ENCODE results near the gene PRR14L. TPM values are rescaled to one million over a fixed set of nuclear protein-coding genes. Genes with fewer than 3 reads are reported as not detected.
A peak's percentile ranks its signal among the peaks of the same experiment; 100 is the strongest.
"Not testable (repeated sequence)": the region's sequence is repeated elsewhere in the genome, so short reads cannot be mapped to it uniquely, and the experiment has no call there.

PRR14L gene
- total RNA-seq, 1 experiment from 2014 or later, result 20.8 TPM

GRCh38 chr22:31752096-31752847 lies 2.3 kb upstream of the PRR14L start:
- Histone ChIP-seq H3K36me3 (peaks cover 21% of the 10 kb centered on the region), H3K4me1 (replicated peaks) (peaks cover 44% of the 10 kb centered on the region), H3K27me3 (replicated peaks) (no peaks in the 10 kb centered on the region), H3K27ac (peak overlapping the region; percentile 82; the same call in 1 of the 2 replicates), H3K9me3 (replicated peaks) (no peaks in the 10 kb centered on the region), H3K4me3 (no peak overlapping the region)
- DNase-seq (ENCODE audit: low read depth in 1 of 2, low spot score in 2 of 2), result no peak

GRCh38 chr22:31750365-31751284 lies 693 bp upstream of the PRR14L start:
- Histone ChIP-seq H3K36me3 (peaks cover 25% of the 10 kb centered on the region), H3K4me3 (peak overlapping the region; percentile 94), H3K27ac (peak overlapping the region; percentile 21; the same call in 1 of the 2 replicates), H3K27me3 (replicated peaks) (no peaks in the 10 kb centered on the region), H3K4me1 (replicated peaks) (peaks cover 44% of the 10 kb centered on the region), H3K9me3 (replicated peaks) (no peaks in the 10 kb centered on the region)
- no peak for DNase-seq (ENCODE audit: low read depth in 1 of 2, low spot score in 2 of 2)

- H3K27ac ChIP-seq, result no peak overlapping the region
- no peaks in the 10 kb centered on the region for H3K27me3 ChIP-seq (replicated peaks)
- H3K4me3 ChIP-seq, result peak overlapping the region; percentile 94; the same call in 1 of the 2 replicates
- DNase-seq (ENCODE audit: low read depth in 1 of 2, low spot score in 2 of 2), result no peak
- H3K9me3 ChIP-seq (replicated peaks), result no peaks in the 10 kb centered on the region
- H3K4me1 ChIP-seq (replicated peaks), result peaks cover 28% of the 10 kb centered on the region
- peaks cover 21% of the 10 kb centered on the region for H3K36me3 ChIP-seq
These were observed 1.4 kb downstream of the PRR14L start for GRCh38 chr22:31748490-31748889.

GRCh38 chr22:31747441-31747840 lies 2.5 kb downstream of the PRR14L start:
- DNase-seq (ENCODE audit: low read depth in 1 of 2, low spot score in 2 of 2), result no peak
- Histone ChIP-seq H3K27ac (no peak overlapping the region), H3K36me3 (peaks cover 21% of the 10 kb centered on the region), H3K4me3 (no peak overlapping the region), H3K4me1 (replicated peaks) (peaks cover 18% of the 10 kb centered on the region), H3K9me3 (replicated peaks) (no peaks in the 10 kb centered on the region), H3K27me3 (replicated peaks) (no peaks in the 10 kb centered on the region)

- DNase-seq (ENCODE audit: low read depth in 1 of 2, low spot score in 2 of 2), result no peak
- H3K27me3 ChIP-seq (replicated peaks), result no peaks in the 10 kb centered on the region
- no peak overlapping the region for H3K4me3 ChIP-seq
- H3K4me1 ChIP-seq (replicated peaks), result peaks cover 9% of the 10 kb centered on the region
- H3K9me3 ChIP-seq (replicated peaks), result no peaks in the 10 kb centered on the region
- H3K27ac ChIP-seq, result no peak overlapping the region
- peaks cover 32% of the 10 kb centered on the region for H3K36me3 ChIP-seq
These were observed 6.1 kb downstream of the PRR14L start for GRCh38 chr22:31743871-31744270.

GRCh38 chr22:31742682-31743081 lies 7.2 kb downstream of the PRR14L start:
- Histone ChIP-seq H3K36me3 (peaks cover 29% of the 10 kb centered on the region), H3K27me3 (replicated peaks) (no peaks in the 10 kb centered on the region), H3K27ac (no peak overlapping the region), H3K4me1 (replicated peaks) (no peaks in the 10 kb centered on the region), H3K9me3 (replicated peaks) (no peaks in the 10 kb centered on the region), H3K4me3 (no peak overlapping the region)
- DNase-seq (ENCODE audit: low read depth in 1 of 2, low spot score in 2 of 2), result no peak

- Histone ChIP-seq H3K4me3 (no peak overlapping the region), H3K9me3 (replicated peaks) (no peaks in the 10 kb centered on the region), H3K27ac (no peak overlapping the region), H3K36me3 (peaks cover 25% of the 10 kb centered on the region), H3K4me1 (replicated peaks) (no peaks in the 10 kb centered on the region), H3K27me3 (replicated peaks) (no peaks in the 10 kb centered on the region)
- DNase-seq (ENCODE audit: low read depth in 1 of 2, low spot score in 2 of 2), result no peak
These were observed 7.8 kb downstream of the PRR14L start for GRCh38 chr22:31742115-31742514.

- not testable (repeated sequence) for H3K27ac ChIP-seq; DNase-seq (ENCODE audit: low read depth in 1 of 2, low spot score in 2 of 2); H3K4me3 ChIP-seq; H3K9me3 ChIP-seq (replicated peaks); H3K4me1 ChIP-seq (replicated peaks); H3K27me3 ChIP-seq (replicated peaks)
- H3K36me3 ChIP-seq, result peaks cover 27% of the 10 kb centered on the region
These were observed 9.6 kb downstream of the PRR14L start for GRCh38 chr22:31740314-31740713.

- no peak for DNase-seq (ENCODE audit: low read depth in 1 of 2, low spot score in 2 of 2)
- H3K9me3 ChIP-seq (replicated peaks), result no peaks in the 10 kb centered on the region
- no peak overlapping the region for H3K27ac ChIP-seq
- peaks cover 30% of the 10 kb centered on the region for H3K36me3 ChIP-seq
- peaks cover 3% of the 10 kb centered on the region for H3K4me1 ChIP-seq (replicated peaks)
- no peaks in the 10 kb centered on the region for H3K27me3 ChIP-seq (replicated peaks)
- no peak overlapping the region for H3K4me3 ChIP-seq
These were observed 10.1 kb downstream of the PRR14L start for GRCh38 chr22:31739795-31740201.

GRCh38 chr22:31738566-31738965 lies 11.4 kb downstream of the PRR14L start:
- H3K4me1 ChIP-seq (replicated peaks), result peaks cover 10% of the 10 kb centered on the region
- H3K9me3 ChIP-seq (replicated peaks), result no peaks in the 10 kb centered on the region
- no peaks in the 10 kb centered on the region for H3K27me3 ChIP-seq (replicated peaks)
- no peak overlapping the region for H3K4me3 ChIP-seq
- peaks cover 39% of the 10 kb centered on the region for H3K36me3 ChIP-seq
- DNase-seq (ENCODE audit: low read depth in 1 of 2, low spot score in 2 of 2), result no peak
- no peak overlapping the region for H3K27ac ChIP-seq

GRCh38 chr22:31737932-31738331 lies 12.0 kb downstream of the PRR14L start:
- Histone ChIP-seq H3K36me3 (peaks cover 41% of the 10 kb centered on the region), H3K27ac (no peak overlapping the region), H3K4me3 (no peak overlapping the region), H3K9me3 (replicated peaks) (no peaks in the 10 kb centered on the region), H3K4me1 (replicated peaks) (peaks cover 10% of the 10 kb centered on the region), H3K27me3 (replicated peaks) (no peaks in the 10 kb centered on the region)
- DNase-seq (ENCODE audit: low read depth in 1 of 2, low spot score in 2 of 2), result no peak

GRCh38 chr22:31736458-31736857 lies 13.5 kb downstream of the PRR14L start:
- Histone ChIP-seq H3K9me3 (replicated peaks) (no peaks in the 10 kb centered on the region), H3K27me3 (replicated peaks) (no peaks in the 10 kb centered on the region), H3K4me3 (no peak overlapping the region), H3K36me3 (peaks cover 41% of the 10 kb centered on the region), H3K27ac (no peak overlapping the region), H3K4me1 (replicated peaks) (peaks cover 10% of the 10 kb centered on the region)
- no peak for DNase-seq (ENCODE audit: low read depth in 1 of 2, low spot score in 2 of 2)

GRCh38 chr22:31734512-31734911 lies 15.4 kb downstream of the PRR14L start:
- Histone ChIP-seq H3K9me3 (replicated peaks) (no peaks in the 10 kb centered on the region), H3K4me1 (replicated peaks) (peaks cover 10% of the 10 kb centered on the region), H3K4me3 (no peak overlapping the region), H3K27me3 (replicated peaks) (no peaks in the 10 kb centered on the region), H3K27ac (no peak overlapping the region), H3K36me3 (peaks cover 34% of the 10 kb centered on the region)
- DNase-seq (ENCODE audit: low read depth in 1 of 2, low spot score in 2 of 2), result peak in 1 of 2 experiments; percentile 26

- no peaks in the 10 kb centered on the region for H3K9me3 ChIP-seq (replicated peaks)
- H3K4me1 ChIP-seq (replicated peaks), result peaks cover 10% of the 10 kb centered on the region
- peaks cover 39% of the 10 kb centered on the region for H3K36me3 ChIP-seq
These were observed 16.3 kb downstream of the PRR14L start for GRCh38 chr22:31733580-31734079.

More at GRCh38 chr22:31733580-31734079, 16.3 kb downstream of the PRR14L start:
- H3K27ac ChIP-seq, result no peak overlapping the region
- no peak for DNase-seq (ENCODE audit: low read depth in 1 of 2, low spot score in 2 of 2)
- H3K4me3 ChIP-seq, result no peak overlapping the region
- H3K27me3 ChIP-seq (replicated peaks), result no peaks in the 10 kb centered on the region
